WERI-Rb-1 (cell line): ENCODE data around the gene SERINC2.

Source experiments
- DNase-seq: peaks from one replicate; pipeline ENCODE4 v3.0.0-alpha.2; 2020
- H3K27ac ChIP-seq: fragments of 250-450 bp; sonication (Bioruptor Pico); 2 replicates; pipeline ENCODE4 v1.5.1; 2020; ENCODE audit warnings: mild to moderate bottlenecking, moderate library complexity
- H3K27me3 ChIP-seq: fragments of 250-450 bp; sonication (Bioruptor Pico); 2 replicates; pipeline ENCODE4 v1.5.1; 2021; ENCODE audit warnings: mild to moderate bottlenecking, low read depth, moderate library complexity; ENCODE audit not compliant: insufficient read depth, severe bottlenecking
- H3K36me3 ChIP-seq: fragments of 250-450 bp; sonication (Bioruptor Pico); 2 replicates; pipeline ENCODE4 v1.5.1; 2020; ENCODE audit warnings: mild to moderate bottlenecking, moderate library complexity
- H3K4me3 ChIP-seq: 2 replicates; pipeline ENCODE4 v1.5.1; 2011; ENCODE audit warnings: low read depth, mild to moderate bottlenecking, control low read depth, low read length
- H3K9me3 ChIP-seq: fragments of 250-450 bp; sonication (Bioruptor Pico); 2 replicates; pipeline ENCODE4 v1.5.1; 2021; ENCODE audit warnings: mild to moderate bottlenecking, moderate library complexity; ENCODE audit not compliant: severe bottlenecking
- CTCF ChIP-seq: IDR thresholded peaks from 2 replicates; pipeline ENCODE4 v1.5.1; 2011; ENCODE audit warnings: low read depth, mild to moderate bottlenecking, control low read depth, inconsistent platforms, low read length

SERINC2 gene

GRCh38 chr1:31412732-31413404 is at the start of gene SERINC2:
Gene SERINC2 (plus strand): TSS chr1:31413213. CDS start chr1:31413266, 53 bp downstream.
- no peak for TF ChIP-seq CTCF
- Histone ChIP-seq H3K27ac (peak within 1 kb of the TSS; percentile 32), H3K36me3 (no peaks in the 10 kb centered on the region), H3K4me3 (peak within 1 kb of the TSS; percentile 73), H3K9me3 (no peaks in the 10 kb centered on the region), H3K27me3 (no peaks in the 10 kb centered on the region)
- no peak for DNase-seq

- H3K27me3 ChIP-seq: no peaks in the 10 kb centered on the region
- peaks cover 13% of the 10 kb centered on the region for H3K36me3 ChIP-seq
- H3K4me3 ChIP-seq: no peak overlapping the region
- H3K27ac ChIP-seq: no peak overlapping the region
- no peaks in the 10 kb centered on the region for H3K9me3 ChIP-seq
- DNase-seq: no peak
- TF ChIP-seq CTCF: no peak
Measured at GRCh38 chr1:31364561-31365250, 48.3 kb upstream of the SERINC2 start.

- Histone ChIP-seq H3K27me3 (no peaks in the 10 kb centered on the region), H3K4me3 (no peak overlapping the region), H3K9me3 (no peaks in the 10 kb centered on the region), H3K27ac (no peak overlapping the region), H3K36me3 (peaks cover 13% of the 10 kb centered on the region)
- DNase-seq: no peak
- TF ChIP-seq CTCF: no peak
Measured at GRCh38 chr1:31366796-31367195, 46.2 kb upstream of the SERINC2 start.

- Histone ChIP-seq H3K36me3 (peaks cover 13% of the 10 kb centered on the region), H3K27me3 (no peaks in the 10 kb centered on the region), H3K27ac (no peak overlapping the region), H3K9me3 (no peaks in the 10 kb centered on the region), H3K4me3 (no peak overlapping the region)
- DNase-seq: no peak
- no peak for TF ChIP-seq CTCF
Measured at GRCh38 chr1:31368611-31369107, 44.4 kb upstream of the SERINC2 start.

- TF ChIP-seq CTCF: no peak
Measured at GRCh38 chr1:31370021-31370420, 43.0 kb upstream of the SERINC2 start.

More at GRCh38 chr1:31370021-31370420, 43.0 kb upstream of the SERINC2 start:
- Histone ChIP-seq H3K27ac (no peak overlapping the region), H3K27me3 (no peaks in the 10 kb centered on the region), H3K4me3 (no peak overlapping the region), H3K9me3 (no peaks in the 10 kb centered on the region), H3K36me3 (no peaks in the 10 kb centered on the region; the same call in none of the 2 replicates)
- DNase-seq: no peak
